Measurements from ENCODE around the gene DLX4. TPM values are rescaled to one million over a fixed set of nuclear protein-coding genes. Genes with fewer than 3 reads are reported as not detected.

DLX4 gene
- under 1 TPM; 0.17 to 0.35 TPM for total RNA-seq

- Mint-ChIP-seq H3K27me3 (peaks cover 88% of the 10 kb centered on the region), H3K4me1 (peaks cover 32% of the 10 kb centered on the region), H3K36me3 (ENCODE audit: low read depth) (peaks cover under 1% of the 10 kb centered on the region), H3K27ac (peak within 1 kb of the TSS; percentile 78), H3K4me3 (peak within 1 kb of the TSS; percentile 74), H3K9me3 (no peaks in the 10 kb centered on the region)
- DNase-seq, result no peak
- POLR2A ChIA-PET, result no interaction called here
- CTCF ChIA-PET, result interaction anchor here (1.0 kb wide), 1 partner anchor 27 kb away, joined by 3 read pairs; no protein-coding TSS in a partner anchor
These were observed at the start of gene DLX4 for GRCh38 chr17:49969134-49969759. DLX4 (plus strand) TSS chr17:49969190; CDS start chr17:49969469, 279 bp downstream.

GRCh38 chr17:49920030-49920769 lies 48.8 kb upstream of the DLX4 start:
- Mint-ChIP-seq H3K27me3 (peaks cover 24% of the 10 kb centered on the region), H3K4me3 (no peak overlapping the region), H3K36me3 (ENCODE audit: low read depth) (no peaks in the 10 kb centered on the region), H3K4me1 (no peaks in the 10 kb centered on the region), H3K27ac (no peak overlapping the region), H3K9me3 (no peaks in the 10 kb centered on the region)
- ChIA-PET CTCF (interaction anchor here (0.6 to 1.1 kb wide), 3 partner anchors 10 to 35 kb away, joined by 3 read pairs; no protein-coding TSS in a partner anchor), POLR2A (no interaction called here)
- no peak for DNase-seq

- Mint-ChIP-seq H3K9me3 (no peaks in the 10 kb centered on the region), H3K27me3 (peaks cover 10% of the 10 kb centered on the region), H3K4me3 (no peak overlapping the region), H3K36me3 (ENCODE audit: low read depth) (no peaks in the 10 kb centered on the region), H3K27ac (no peak overlapping the region), H3K4me1 (no peaks in the 10 kb centered on the region)
- ChIA-PET POLR2A (no interaction called here), CTCF (no interaction called here)
- DNase-seq, result no peak
These were observed 46.9 kb upstream of the DLX4 start for GRCh38 chr17:49922095-49922494.

GRCh38 chr17:49924116-49924515 lies 44.9 kb upstream of the DLX4 start:
- no peaks in the 10 kb centered on the region for H3K36me3 Mint-ChIP-seq (ENCODE audit: low read depth)
- no peak overlapping the region for H3K27ac Mint-ChIP-seq
- ChIA-PET POLR2A (no interaction called here), CTCF (no interaction called here)
- DNase-seq, result no peak
- no peaks in the 10 kb centered on the region for H3K9me3 Mint-ChIP-seq
- H3K4me1 Mint-ChIP-seq, result no peaks in the 10 kb centered on the region
- H3K4me3 Mint-ChIP-seq, result no peak overlapping the region
- peaks cover 4% of the 10 kb centered on the region for H3K27me3 Mint-ChIP-seq

- CTCF ChIA-PET, result no interaction called here
- Mint-ChIP-seq H3K4me1 (no peaks in the 10 kb centered on the region), H3K27me3 (peaks cover 4% of the 10 kb centered on the region), H3K27ac (no peak overlapping the region), H3K9me3 (no peaks in the 10 kb centered on the region), H3K36me3 (ENCODE audit: low read depth) (no peaks in the 10 kb centered on the region), H3K4me3 (no peak overlapping the region)
- DNase-seq, result no peak
- POLR2A ChIA-PET, result no interaction called here
These were observed 44.4 kb upstream of the DLX4 start for GRCh38 chr17:49924589-49924988.

GRCh38 chr17:49925921-49926320 lies 43.1 kb upstream of the DLX4 start:
- Mint-ChIP-seq H3K4me1 (no peaks in the 10 kb centered on the region), H3K36me3 (ENCODE audit: low read depth) (no peaks in the 10 kb centered on the region), H3K27me3 (peaks cover 4% of the 10 kb centered on the region), H3K4me3 (no peak overlapping the region), H3K9me3 (no peaks in the 10 kb centered on the region), H3K27ac (no peak overlapping the region)
- no peak for DNase-seq
- ChIA-PET POLR2A (no interaction called here), CTCF (no interaction called here)

GRCh38 chr17:49926886-49927285 lies 42.1 kb upstream of the DLX4 start:
- POLR2A ChIA-PET, result interaction anchor here (0.5 kb wide), 1 partner anchor 274 kb away, joined by 6 read pairs; the partner anchor contains the start of gene COL1A1
- Mint-ChIP-seq H3K36me3 (ENCODE audit: low read depth) (no peaks in the 10 kb centered on the region), H3K9me3 (no peaks in the 10 kb centered on the region), H3K4me3 (no peak overlapping the region), H3K27ac (no peak overlapping the region), H3K4me1 (no peaks in the 10 kb centered on the region), H3K27me3 (peaks cover 8% of the 10 kb centered on the region)
- no peak for DNase-seq
- CTCF ChIA-PET, result interaction anchor here (1.0 to 1.1 kb wide), 3 partner anchors 8 to 519 kb away, joined by 3 read pairs; no protein-coding TSS in a partner anchor

GRCh38 chr17:49928126-49928800 lies 40.7 kb upstream of the DLX4 start:
- Mint-ChIP-seq H3K4me3 (no peak overlapping the region), H3K36me3 (ENCODE audit: low read depth) (no peaks in the 10 kb centered on the region), H3K27ac (no peak overlapping the region), H3K9me3 (no peaks in the 10 kb centered on the region), H3K4me1 (no peaks in the 10 kb centered on the region), H3K27me3 (peaks cover 8% of the 10 kb centered on the region)
- POLR2A ChIA-PET, result no interaction called here
- no peak for DNase-seq
- CTCF ChIA-PET, result interaction anchor here (1.0 kb wide), 2 partner anchors 49 to 68 kb away, joined by 3 to 4 read pairs; no protein-coding TSS in a partner anchor

- H3K27me3 Mint-ChIP-seq, result peaks cover 9% of the 10 kb centered on the region
- no peak overlapping the region for H3K27ac Mint-ChIP-seq
- CTCF ChIA-PET, result interaction anchor here (0.6 kb wide), 1 partner anchor 630 kb away, joined by 3 read pairs; no protein-coding TSS in a partner anchor
These were observed 40.0 kb upstream of the DLX4 start for GRCh38 chr17:49928837-49929475.

GRCh38 chr17:49930880-49931279 lies 38.1 kb upstream of the DLX4 start:
- no peak for DNase-seq
- no peak overlapping the region for H3K27ac Mint-ChIP-seq
- ChIA-PET POLR2A (no interaction called here), CTCF (no interaction called here)
- no peaks in the 10 kb centered on the region for H3K36me3 Mint-ChIP-seq (ENCODE audit: low read depth)
- no peaks in the 10 kb centered on the region for H3K4me1 Mint-ChIP-seq
- peaks cover 8% of the 10 kb centered on the region for H3K27me3 Mint-ChIP-seq
- no peak overlapping the region for H3K4me3 Mint-ChIP-seq
- no peaks in the 10 kb centered on the region for H3K9me3 Mint-ChIP-seq

More at GRCh38 chr17:49928837-49929475, 40.0 kb upstream of the DLX4 start:
- H3K4me1 Mint-ChIP-seq, result no peaks in the 10 kb centered on the region
- no peaks in the 10 kb centered on the region for H3K9me3 Mint-ChIP-seq
- no peaks in the 10 kb centered on the region for H3K36me3 Mint-ChIP-seq (ENCODE audit: low read depth)
- DNase-seq, result no peak
- POLR2A ChIA-PET, result no interaction called here
- no peak overlapping the region for H3K4me3 Mint-ChIP-seq

GRCh38 chr17:49931416-49932137 lies 37.4 kb upstream of the DLX4 start:
- Mint-ChIP-seq H3K36me3 (ENCODE audit: low read depth) (no peaks in the 10 kb centered on the region), H3K27ac (no peak overlapping the region), H3K27me3 (peaks cover 12% of the 10 kb centered on the region), H3K4me1 (no peaks in the 10 kb centered on the region), H3K4me3 (no peak overlapping the region), H3K9me3 (no peaks in the 10 kb centered on the region)
- DNase-seq, result no peak
- CTCF ChIA-PET, result interaction anchor here (1.6 to 1.8 kb wide), 2 partner anchors 11 to 22 kb away, joined by 3 to 4 read pairs; no protein-coding TSS in a partner anchor
- POLR2A ChIA-PET, result no interaction called here

GRCh38 chr17:49932138-49932723 lies 36.8 kb upstream of the DLX4 start:
- H3K4me3 Mint-ChIP-seq, result no peak overlapping the region
- CTCF ChIA-PET, result interaction anchor here (1.6 to 1.8 kb wide), 2 partner anchors 11 to 21 kb away, joined by 3 to 4 read pairs; no protein-coding TSS in a partner anchor
- H3K27ac Mint-ChIP-seq, result no peak overlapping the region
- DNase-seq, result no peak
- H3K9me3 Mint-ChIP-seq, result no peaks in the 10 kb centered on the region
- POLR2A ChIA-PET, result no interaction called here
- H3K36me3 Mint-ChIP-seq (ENCODE audit: low read depth), result no peaks in the 10 kb centered on the region
- H3K4me1 Mint-ChIP-seq, result no peaks in the 10 kb centered on the region
- H3K27me3 Mint-ChIP-seq, result peaks cover 14% of the 10 kb centered on the region

Measured in activated CD4-positive, alpha-beta T cell treated with anti-CD3 and anti-CD28 coated beads, Interleukin-2, amount 10 ng/mL, durations not matched to agents 7 days and 5 days (primary cell).